ENCODE results near the gene UBASH3B.

GRCh38 chr11:122754028-122754427, 98.5 kb downstream of the UBASH3B start:
- TF ChIP-seq TOPORS (CRISPR knock-in tag; IDR thresholded peaks at IDR 0.05) = no peak
- TF ChIP-seq, protein P1, sequence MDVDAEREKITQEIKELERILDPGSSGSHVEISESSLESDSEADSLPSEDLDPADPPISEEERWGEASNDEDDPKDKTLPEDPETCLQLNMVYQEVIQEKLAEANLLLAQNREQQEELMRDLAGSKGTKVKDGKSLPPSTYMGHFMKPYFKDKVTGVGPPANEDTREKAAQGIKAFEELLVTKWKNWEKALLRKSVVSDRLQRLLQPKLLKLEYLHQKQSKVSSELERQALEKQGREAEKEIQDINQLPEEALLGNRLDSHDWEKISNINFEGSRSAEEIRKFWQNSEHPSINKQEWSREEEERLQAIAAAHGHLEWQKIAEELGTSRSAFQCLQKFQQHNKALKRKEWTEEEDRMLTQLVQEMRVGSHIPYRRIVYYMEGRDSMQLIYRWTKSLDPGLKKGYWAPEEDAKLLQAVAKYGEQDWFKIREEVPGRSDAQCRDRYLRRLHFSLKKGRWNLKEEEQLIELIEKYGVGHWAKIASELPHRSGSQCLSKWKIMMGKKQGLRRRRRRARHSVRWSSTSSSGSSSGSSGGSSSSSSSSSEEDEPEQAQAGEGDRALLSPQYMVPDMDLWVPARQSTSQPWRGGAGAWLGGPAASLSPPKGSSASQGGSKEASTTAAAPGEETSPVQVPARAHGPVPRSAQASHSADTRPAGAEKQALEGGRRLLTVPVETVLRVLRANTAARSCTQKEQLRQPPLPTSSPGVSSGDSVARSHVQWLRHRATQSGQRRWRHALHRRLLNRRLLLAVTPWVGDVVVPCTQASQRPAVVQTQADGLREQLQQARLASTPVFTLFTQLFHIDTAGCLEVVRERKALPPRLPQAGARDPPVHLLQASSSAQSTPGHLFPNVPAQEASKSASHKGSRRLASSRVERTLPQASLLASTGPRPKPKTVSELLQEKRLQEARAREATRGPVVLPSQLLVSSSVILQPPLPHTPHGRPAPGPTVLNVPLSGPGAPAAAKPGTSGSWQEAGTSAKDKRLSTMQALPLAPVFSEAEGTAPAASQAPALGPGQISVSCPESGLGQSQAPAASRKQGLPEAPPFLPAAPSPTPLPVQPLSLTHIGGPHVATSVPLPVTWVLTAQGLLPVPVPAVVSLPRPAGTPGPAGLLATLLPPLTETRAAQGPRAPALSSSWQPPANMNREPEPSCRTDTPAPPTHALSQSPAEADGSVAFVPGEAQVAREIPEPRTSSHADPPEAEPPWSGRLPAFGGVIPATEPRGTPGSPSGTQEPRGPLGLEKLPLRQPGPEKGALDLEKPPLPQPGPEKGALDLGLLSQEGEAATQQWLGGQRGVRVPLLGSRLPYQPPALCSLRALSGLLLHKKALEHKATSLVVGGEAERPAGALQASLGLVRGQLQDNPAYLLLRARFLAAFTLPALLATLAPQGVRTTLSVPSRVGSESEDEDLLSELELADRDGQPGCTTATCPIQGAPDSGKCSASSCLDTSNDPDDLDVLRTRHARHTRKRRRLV (CRISPR knock-in tag; IDR thresholded peaks at IDR 0.05) = no peak
- TF ChIP-seq EZH2 (conservative IDR thresholded peaks at IDR 0.05; ENCODE audit: low read depth, low read length) = no peak
- TF ChIP-seq ARID2 (CRISPR knock-in tag; IDR thresholded peaks at IDR 0.05; ENCODE audit: borderline replicate concordance) = no peak

All from HepG2 (cell line).